ENCODE data around the gene GDF3.
"Not testable (repeated sequence)": the region's sequence is repeated elsewhere in the genome, so short reads cannot be mapped to it uniquely, and the experiment has no call there.

GDF3 gene

GRCh38 chr12:7666595-7666994 lies 29.0 kb downstream of the GDF3 start:
- no peak for DNase-seq

GRCh38 chr12:7661741-7662140 lies 33.8 kb downstream of the GDF3 start:
- DNase-seq = no peak

- no peak for DNase-seq
Measured at GRCh38 chr12:7656121-7656520, 39.5 kb downstream of the GDF3 start.

- DNase-seq = no peak
Measured at GRCh38 chr12:7650091-7650490, 45.5 kb downstream of the GDF3 start.

DNA sequence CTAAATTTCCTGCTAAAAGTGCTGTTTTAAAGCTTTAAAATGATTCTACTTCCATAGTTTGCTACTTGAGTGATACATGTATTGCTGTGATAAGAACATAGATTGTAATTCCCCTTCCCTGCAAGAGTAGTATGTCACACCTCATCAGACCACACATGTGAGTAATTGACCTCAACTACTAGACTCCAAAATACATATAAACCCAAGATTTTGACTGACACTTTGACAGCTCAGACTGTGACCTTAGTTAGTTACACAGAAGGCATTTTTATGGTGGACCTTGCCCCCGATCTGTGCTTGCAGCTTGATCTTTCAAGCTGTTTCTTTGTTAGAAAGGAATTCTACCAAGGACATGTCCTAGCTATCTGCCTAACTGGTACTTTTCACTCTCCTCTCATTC lies 48.5 kb downstream of the GDF3 start:
- DNase-seq = no peak

GRCh38 chr12:7646178-7646475 lies 49.4 kb downstream of the GDF3 start:
- no peak for DNase-seq

- no peak for DNase-seq
Measured at GRCh38 chr12:7645395-7646177, 50.0 kb downstream of the GDF3 start.

DNA sequence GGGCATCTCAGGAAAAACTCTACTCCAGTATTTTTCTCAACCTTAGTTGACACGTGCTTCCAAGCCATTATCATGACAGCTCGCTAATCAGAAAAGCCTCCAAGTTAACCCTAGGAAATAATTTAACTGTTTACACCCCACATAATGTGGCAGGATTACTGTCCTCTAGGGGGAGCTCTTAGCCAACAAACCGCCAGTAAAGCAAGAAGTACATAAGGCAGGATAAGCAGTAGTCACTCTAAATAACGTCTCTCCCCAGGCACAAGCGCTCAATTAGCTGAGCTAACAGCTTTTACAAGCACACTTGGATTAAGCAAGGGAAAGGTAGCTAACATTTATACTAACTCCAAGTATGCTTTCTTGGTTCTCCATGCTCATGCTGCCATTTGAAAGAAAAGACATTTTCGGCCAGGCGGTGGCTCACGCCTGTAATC lies 52.7 kb downstream of the GDF3 start:
- DNase-seq = no peak

DNA sequence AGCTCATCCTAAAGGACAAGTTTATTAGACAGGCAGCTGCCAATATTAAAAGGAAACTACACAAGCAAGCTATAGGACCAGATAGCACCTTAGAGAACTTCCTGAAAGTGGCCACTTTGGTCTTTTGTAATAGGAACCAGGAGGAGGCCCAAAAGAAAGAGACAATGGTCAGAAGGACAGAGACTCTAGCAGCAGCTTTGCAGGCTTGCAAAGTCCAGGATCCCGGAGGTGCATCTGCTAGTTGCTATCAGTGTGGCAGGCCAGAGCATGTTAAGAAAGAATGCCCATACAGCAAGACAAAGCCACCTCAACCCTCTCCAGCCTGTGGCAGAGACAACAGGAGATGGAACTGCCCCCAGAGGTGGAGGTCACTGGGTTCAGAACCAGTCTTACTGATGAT lies 53.3 kb downstream of the GDF3 start:
- DNase-seq = no peak

DNA sequence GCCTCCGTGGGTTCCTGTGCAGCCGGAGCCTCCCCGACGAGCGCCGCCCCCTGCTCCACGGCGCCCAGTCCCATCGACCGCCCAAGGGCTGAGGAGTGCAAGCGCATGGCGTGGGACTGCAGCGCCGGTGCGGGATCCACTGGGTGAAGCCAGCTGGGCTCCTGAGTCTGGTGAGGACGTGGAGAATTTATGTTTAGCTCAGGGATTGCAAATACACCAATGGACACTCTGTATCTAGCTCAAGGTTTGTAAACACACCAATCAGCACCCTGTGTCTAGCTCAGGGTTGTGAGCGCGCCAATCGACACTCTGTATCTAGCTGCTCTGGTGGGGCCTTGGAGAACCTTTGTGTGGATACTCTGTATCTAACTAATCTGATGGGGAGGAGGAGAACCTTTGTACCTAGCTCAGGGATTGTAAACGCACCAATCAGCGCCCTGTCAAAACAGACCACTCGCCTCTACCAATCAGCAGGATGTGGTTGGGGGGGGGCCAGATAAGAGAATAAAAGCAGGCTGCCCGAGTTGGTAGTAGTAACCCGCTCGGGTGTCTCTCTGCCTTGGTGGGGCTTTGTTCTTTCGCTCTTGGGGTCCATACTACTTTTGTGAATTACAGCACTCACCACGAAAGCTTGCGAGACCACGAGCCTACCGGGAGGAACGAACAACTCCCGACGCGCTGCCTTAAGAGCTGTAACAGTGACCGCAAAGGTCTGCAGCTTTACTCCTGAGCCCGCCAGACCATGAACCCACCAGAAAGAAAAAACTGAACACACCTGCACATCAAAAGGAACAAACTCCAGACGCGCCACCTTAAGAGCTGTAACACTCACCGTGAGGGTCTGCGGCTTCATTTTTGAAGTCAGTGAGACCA lies 55.2 kb downstream of the GDF3 start:
- not testable (repeated sequence) for DNase-seq

Measured in NCI-H2029 (cell line).